Vein endothelial cell (primary cell): ENCODE results near the gene MBOAT2. TPM values are rescaled to one million over a fixed set of nuclear protein-coding genes. Genes with fewer than 3 reads are reported as not detected.

Source experiments
- total RNA-seq: library from RNA; depleted of rRNA; stranded (reverse); fragments of >200 nt; gene quantifications from 2 replicates; pipeline ENCODE4 v1.2.3, GENCODE V29; 2012

MBOAT2 gene
- total RNA-seq, result 5.6 and 8.3 TPM in 2 replicates

GRCh38 chr2:9003616-9004337, at the start of gene MBOAT2:
Gene MBOAT2 (minus strand): TSS chr2:9003684. CDS start chr2:9003614, 70 bp downstream.

GRCh38 chr2:8836971-8837794, 166.3 kb downstream of the MBOAT2 start, which contains the start of gene KIDINS220:
Gene KIDINS220 (minus strand): TSS chr2:8837613. CDS start chr2:8827093, 10,520 bp downstream.

Other genes with a start within 250 kb of the MBOAT2 start
- 65.7 and 73.7 TPM in 2 replicates for gene KIDINS220, start 166.1 kb downstream of the MBOAT2 start, total RNA-seq
- gene ASAP2, start 203.1 kb upstream of the MBOAT2 start, total RNA-seq, result 68.0 and 72.8 TPM in 2 replicates